Keratinocyte (primary cell): Measurements from ENCODE around the gene STK32B. TPM values are rescaled to one million over a fixed set of nuclear protein-coding genes. Genes with fewer than 3 reads are reported as not detected.

Experiments
- DNase-seq: peaks from one replicate; pipeline ENCODE4 v3.0.0-alpha.2; 2011; ENCODE audit warnings: low read depth, missing footprints, low spot score
- FAIRE-seq: peaks from 2 replicates; lab custom pipeline; 2011; peaks lifted over from hg19 to GRCh38; lab: Jason Lieb, UNC
- H2AFZ ChIP-seq: 2 replicates; pipeline ENCODE4 v1.6.0; 2012; ENCODE audit warnings: low read length, control low read depth, inconsistent platforms; ENCODE audit not compliant: control insufficient read depth
- H3K27ac ChIP-seq: 2 replicates; pipeline ENCODE4 v1.5.1; 2011; ENCODE audit warnings: low read length; ENCODE audit not compliant: control insufficient read depth, insufficient read depth
- H3K27me3 ChIP-seq: 3 replicates; pipeline ENCODE4 v1.6.0; 2011; ENCODE audit warnings: low read length; ENCODE audit not compliant: control insufficient read depth, insufficient read depth; ENCODE audit errors: extremely low read depth
- H3K36me3 ChIP-seq, 2 experiments: 2 replicates in 1 of 2; 3 replicates in 1 of 2; pipeline ENCODE4 v1.5.1; 2011; ENCODE audit warnings: low read length in 2 of 2, mild to moderate bottlenecking in 1 of 2; ENCODE audit not compliant: control insufficient read depth in 2 of 2, insufficient read depth in 2 of 2; ENCODE audit errors: extremely low read depth in 1 of 2
- H3K4me1 ChIP-seq: 3 replicates; pipeline ENCODE4 v1.5.1; 2011; ENCODE audit warnings: low read length; ENCODE audit not compliant: control insufficient read depth, insufficient read depth; ENCODE audit errors: extremely low read depth
- H3K4me2 ChIP-seq: 3 replicates; pipeline ENCODE4 v1.6.0; 2011; ENCODE audit warnings: low read depth, low read length; ENCODE audit not compliant: control insufficient read depth, insufficient read depth; ENCODE audit errors: extremely low read depth
- H3K4me3 ChIP-seq, 3 experiments: fragments of 200-600 bp in 1 of 3; sonication (generic) in 1 of 3; 2 replicates in 2 of 3; 3 replicates in 1 of 3; pipeline ENCODE4 v1.5.1; 2011 to 2016; ENCODE audit warnings: low read length in 3 of 3, mild to moderate bottlenecking in 3 of 3, control low read depth in 2 of 3, inconsistent platforms in 1 of 3, low read depth in 1 of 3, mixed read lengths in 1 of 3, mixed run types in 1 of 3, moderate library complexity in 1 of 3; ENCODE audit not compliant: control insufficient read depth in 2 of 3, insufficient read depth in 2 of 3; ENCODE audit errors: extremely low read depth in 1 of 3
- H3K79me2 ChIP-seq: 2 replicates; pipeline ENCODE4 v1.6.0; 2012; ENCODE audit warnings: low read length; ENCODE audit not compliant: control insufficient read depth, insufficient read depth
- H3K9ac ChIP-seq: 3 replicates; pipeline ENCODE4 v1.6.0; 2011; ENCODE audit warnings: low read length; ENCODE audit not compliant: control insufficient read depth, insufficient read depth; ENCODE audit errors: extremely low read depth
- H3K9me1 ChIP-seq: 3 replicates; pipeline ENCODE4 v1.6.0; 2011; ENCODE audit warnings: low read length; ENCODE audit not compliant: control insufficient read depth, insufficient read depth; ENCODE audit errors: extremely low read depth
- H3K9me3 ChIP-seq: 2 replicates; pipeline ENCODE4 v1.5.1; 2012; ENCODE audit warnings: low read depth, low read length; ENCODE audit not compliant: control insufficient read depth
- H4K20me1 ChIP-seq: 3 replicates; pipeline ENCODE4 v1.6.0; 2011; ENCODE audit warnings: low read length; ENCODE audit not compliant: control insufficient read depth, insufficient read depth; ENCODE audit errors: extremely low read depth
- EZH2 ChIP-seq: IDR thresholded peaks from one replicate; pipeline ENCODE4 v1.6.1; 2012; ENCODE audit warnings: inconsistent platforms, mild to moderate bottlenecking, low read length, moderate library complexity
- dilution Hi-C: fragments of 300-500 bp; cut with MboI; formaldehyde crosslinking; loops from one replicate; pipeline ENCODE4 v1.7.0; 2020; ENCODE audit warnings: low sequenced_read_pairs; ENCODE audit not compliant: extremely low pct_ligation_motif_present
- polyA plus RNA-seq, 5 experiments: library from polyadenylated mRNA; depleted of rRNA in 3 of 5; stranded (reverse) in 3 of 5; stranded (forward) in 1 of 5; unstranded in 1 of 5; fragments of >200 nt; gene quantifications; 1 replicate in 1 of 5; 2 replicates in 3 of 5; 3 replicates in 1 of 5; pipeline versions ENCODE4 v1.2.1 to v1.2.3, GENCODE V29; 2011 to 2012; ENCODE audit warnings: missing spikeins in 2 of 5, low read depth in 1 of 5, low replicate concordance in 1 of 5
- TF ChIP-seq, protein P1 (sequence below), 3 experiments: IDR thresholded peaks in 1 of 3; conservative IDR thresholded peaks in 1 of 3; optimal IDR thresholded peaks in 1 of 3; 2 replicates in 2 of 3; 3 replicates in 1 of 3; pipeline versions ENCODE3 to v1.5.1; 2011; ENCODE audit warnings: low read length in 3 of 3, mild to moderate bottlenecking in 3 of 3, moderate library complexity in 2 of 3, control low read depth in 1 of 3, inconsistent platforms in 1 of 3; ENCODE audit not compliant: insufficient read depth in 2 of 3; ENCODE audit errors: extremely low read depth in 1 of 3

The STK32B gene
- polyA plus RNA-seq, 1 donor (not counting 4 experiments of a cell fraction or from before 2014, with no cell fraction given) = 3.4 TPM

DNA sequence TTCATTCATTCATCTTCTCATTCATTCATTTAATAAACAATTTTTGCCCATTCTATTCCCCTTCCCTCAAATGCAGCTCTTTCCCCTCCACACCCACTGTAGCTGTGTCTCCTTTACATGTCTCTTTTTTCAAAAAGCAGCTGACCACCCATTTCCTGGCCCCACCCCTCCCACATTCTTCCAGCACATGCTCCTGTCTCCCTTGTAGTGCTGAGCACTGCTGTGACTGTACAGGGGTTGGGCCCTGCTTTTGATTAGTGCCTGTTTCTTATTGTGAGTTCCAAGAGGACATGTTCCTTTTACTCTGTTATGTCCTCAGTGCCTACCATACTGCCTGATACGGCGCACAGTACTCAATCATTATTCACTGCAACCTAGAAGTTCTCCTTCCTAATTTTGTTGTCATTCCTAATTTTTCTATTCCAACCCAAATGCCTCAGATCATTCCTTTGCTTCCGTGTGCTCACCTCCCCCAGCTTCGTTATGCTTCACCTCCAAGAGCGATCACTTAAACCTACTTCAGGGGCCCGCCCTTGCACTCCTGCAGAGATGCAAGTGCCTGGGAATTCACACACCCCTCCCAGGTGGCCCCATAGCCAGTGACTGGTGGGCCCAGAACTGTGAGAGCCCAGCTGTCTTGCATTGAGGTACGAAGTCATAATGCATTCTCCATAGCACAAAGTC lies 152.2 kb downstream of the STK32B start:
- no peaks in the 10 kb centered on the region for H4K20me1 ChIP-seq

DNA sequence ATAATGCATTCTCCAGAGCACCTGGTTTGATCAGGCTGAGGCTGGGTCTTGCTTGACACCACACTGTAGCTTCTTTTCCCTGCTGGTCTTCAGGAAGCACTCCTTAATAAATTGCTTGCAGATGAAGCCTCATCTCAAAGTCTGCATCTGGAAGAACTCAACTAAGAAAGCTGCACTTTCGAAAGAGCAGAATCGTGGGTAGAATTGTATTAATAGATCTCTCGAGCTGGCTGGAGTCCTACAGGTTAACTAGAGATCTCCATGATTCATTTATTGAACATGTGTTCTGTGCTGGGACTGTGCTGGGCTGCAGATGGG lies 152.7 kb downstream of the STK32B start:
- dilution Hi-C loops = no loop called here
- no peak for FAIRE-seq

More for the DNA sequence above, 152.2 kb downstream of the STK32B start:
- no peak overlapping the region for H3K27ac ChIP-seq
- H3K9me1 ChIP-seq = no peaks in the 10 kb centered on the region
- H3K9me3 ChIP-seq = no peaks in the 10 kb centered on the region
- no peak overlapping the region for H3K9ac ChIP-seq
- H3K4me2 ChIP-seq = no peak overlapping the region
- no peak for TF ChIP-seq EZH2
- TF ChIP-seq, protein P1, sequence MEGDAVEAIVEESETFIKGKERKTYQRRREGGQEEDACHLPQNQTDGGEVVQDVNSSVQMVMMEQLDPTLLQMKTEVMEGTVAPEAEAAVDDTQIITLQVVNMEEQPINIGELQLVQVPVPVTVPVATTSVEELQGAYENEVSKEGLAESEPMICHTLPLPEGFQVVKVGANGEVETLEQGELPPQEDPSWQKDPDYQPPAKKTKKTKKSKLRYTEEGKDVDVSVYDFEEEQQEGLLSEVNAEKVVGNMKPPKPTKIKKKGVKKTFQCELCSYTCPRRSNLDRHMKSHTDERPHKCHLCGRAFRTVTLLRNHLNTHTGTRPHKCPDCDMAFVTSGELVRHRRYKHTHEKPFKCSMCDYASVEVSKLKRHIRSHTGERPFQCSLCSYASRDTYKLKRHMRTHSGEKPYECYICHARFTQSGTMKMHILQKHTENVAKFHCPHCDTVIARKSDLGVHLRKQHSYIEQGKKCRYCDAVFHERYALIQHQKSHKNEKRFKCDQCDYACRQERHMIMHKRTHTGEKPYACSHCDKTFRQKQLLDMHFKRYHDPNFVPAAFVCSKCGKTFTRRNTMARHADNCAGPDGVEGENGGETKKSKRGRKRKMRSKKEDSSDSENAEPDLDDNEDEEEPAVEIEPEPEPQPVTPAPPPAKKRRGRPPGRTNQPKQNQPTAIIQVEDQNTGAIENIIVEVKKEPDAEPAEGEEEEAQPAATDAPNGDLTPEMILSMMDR (optimal IDR thresholded peaks at IDR 0.05 in 1 of 3, IDR thresholded peaks at IDR 0.05 in 1 of 3, conservative IDR thresholded peaks at IDR 0.05 in 1 of 3; ENCODE audit: extremely low read depth in 1 of 3, insufficient read depth in 2 of 3, low read length in 3 of 3) = no peak
- H3K27me3 ChIP-seq = no peaks in the 10 kb centered on the region
- dilution Hi-C loops = no loop called here
- DNase-seq (no peak), FAIRE-seq (no peak)
- H3K4me1 ChIP-seq = no peaks in the 10 kb centered on the region
- H3K4me3 ChIP-seq = no peak overlapping the region
- H3K79me2 ChIP-seq = no peaks in the 10 kb centered on the region
- no peaks in the 10 kb centered on the region for H3K36me3 ChIP-seq
- H2AFZ ChIP-seq = no peak overlapping the region

More for the DNA sequence above, 152.7 kb downstream of the STK32B start:
- Histone ChIP-seq H3K36me3 (no peaks in the 10 kb centered on the region), H3K79me2 (no peaks in the 10 kb centered on the region), H3K4me3 (no peak overlapping the region), H4K20me1 (no peaks in the 10 kb centered on the region), H3K4me1 (no peaks in the 10 kb centered on the region), H3K27me3 (no peaks in the 10 kb centered on the region), H3K4me2 (no peak overlapping the region), H3K27ac (no peak overlapping the region), H3K9me1 (no peaks in the 10 kb centered on the region), H3K9me3 (no peaks in the 10 kb centered on the region), H3K9ac (no peak overlapping the region), H2AFZ (no peak overlapping the region)
- no peak for DNase-seq
- no peak for TF ChIP-seq EZH2
- TF ChIP-seq, protein P1 (optimal IDR thresholded peaks at IDR 0.05 in 1 of 3, IDR thresholded peaks at IDR 0.05 in 1 of 3, conservative IDR thresholded peaks at IDR 0.05 in 1 of 3; ENCODE audit: extremely low read depth in 1 of 3, insufficient read depth in 2 of 3, low read length in 3 of 3) = no peak
